ENCODE data around the gene PLCH1.

The PLCH1 gene

GRCh38 chr3:155453512-155453911 is 291.4 kb downstream of the PLCH1 start:
- no peak for DNase-seq

GRCh38 chr3:155449613-155450267 is 295.1 kb downstream of the PLCH1 start:
- no peak for DNase-seq

GRCh38 chr3:155448531-155448930 is 296.3 kb downstream of the PLCH1 start:
- no peak for DNase-seq

- no peak for DNase-seq
Observed at GRCh38 chr3:155446366-155446765, 298.5 kb downstream of the PLCH1 start.

- no peak for DNase-seq
Observed at GRCh38 chr3:155444771-155445170, 300.1 kb downstream of the PLCH1 start.

GRCh38 chr3:155443815-155444214 is 301.1 kb downstream of the PLCH1 start:
- DNase-seq, result no peak

- DNase-seq, result no peak
Observed at GRCh38 chr3:155442072-155442471, 302.8 kb downstream of the PLCH1 start.

GRCh38 chr3:155441506-155441905 is 303.4 kb downstream of the PLCH1 start:
- no peak for DNase-seq

- DNase-seq, result no peak
Observed at GRCh38 chr3:155441026-155441425, 303.8 kb downstream of the PLCH1 start.

GRCh38 chr3:155435821-155436220 is 309.1 kb downstream of the PLCH1 start:
- DNase-seq, result no peak

- no peak for DNase-seq
Observed at GRCh38 chr3:155431856-155432570, 312.9 kb downstream of the PLCH1 start.

GRCh38 chr3:155428563-155428962 is 316.3 kb downstream of the PLCH1 start:
- DNase-seq, result no peak

- DNase-seq, result no peak
Observed at GRCh38 chr3:155426524-155427230, 318.2 kb downstream of the PLCH1 start.

- DNase-seq, result no peak
Observed at GRCh38 chr3:155425396-155425795, 319.5 kb downstream of the PLCH1 start.

GRCh38 chr3:155424323-155424710 is 320.6 kb downstream of the PLCH1 start:
- DNase-seq, result no peak

GRCh38 chr3:155423526-155424322 is 321.1 kb downstream of the PLCH1 start:
- no peak for DNase-seq

- DNase-seq, result no peak
Observed at GRCh38 chr3:155420881-155421486, 323.9 kb downstream of the PLCH1 start.

GRCh38 chr3:155420406-155420805 is 324.5 kb downstream of the PLCH1 start:
- no peak for DNase-seq

- DNase-seq, result no peak
Observed at GRCh38 chr3:155418407-155418806, 326.5 kb downstream of the PLCH1 start.

GRCh38 chr3:155417119-155417517 is 327.8 kb downstream of the PLCH1 start:
- DNase-seq, result no peak

GRCh38 chr3:155416500-155417118 is 328.3 kb downstream of the PLCH1 start:
- no peak for DNase-seq

GRCh38 chr3:155412904-155413303 is 332.0 kb downstream of the PLCH1 start:
- DNase-seq, result no peak

All from activated T-cell treated with anti-CD3 and anti-CD28 coated beads, Interleukin-2, amount 50 U/mL, for 1 hour (primary cell).